GM12878 (cell line): ENCODE measurements around the gene ZNF730. TPM values are rescaled to one million over a fixed set of nuclear protein-coding genes. Genes with fewer than 3 reads are reported as not detected.
"Not testable (repeated sequence)": the region's sequence is repeated elsewhere in the genome, so short reads cannot be mapped to it uniquely, and the experiment has no call there.

ENCODE experiments used
- ATAC-seq: fragments of 200-7000 bp; cut with Tn5 transposase; 3 replicates; pipeline ENCODE4 v1.9.1; 2020; ENCODE audit warnings: mild to moderate bottlenecking, moderate library complexity
- BruUV-seq: library from RNA; stranded (reverse); fragments of 400-500 nt; replicated peaks from 2 replicates; lab custom pipeline; 2021; lab: Mats Ljungman, UMichigan
- CTCF ChIA-PET: fragments of 300-600 bp; sonication (Branson Sonifier 250); formaldehyde crosslinking; extraction: SDS; loops from one replicate; lab custom pipeline; 2021; ENCODE audit warnings: inconsistent platforms; lab: Yijun Ruan, JAX
- POLR2A ChIA-PET: fragments of 350-600 bp; formaldehyde crosslinking; extraction: SDS; loops from one replicate; lab custom pipeline; 2021; ENCODE audit warnings: inconsistent platforms; lab: Charles Lee
- RAD21 ChIA-PET: fragments of 300-600 bp; sonication (Branson Sonifier 250); formaldehyde crosslinking; loops from one replicate; lab custom pipeline; 2023; ENCODE audit warnings: antibody characterized with exemption; ENCODE audit not compliant: unreplicated experiment; lab: Charles Lee
- SMC1A ChIA-PET: fragments of 300-600 bp; sonication (Branson Sonifier 250); formaldehyde crosslinking; loops from one replicate; lab custom pipeline; 2023; ENCODE audit not compliant: unreplicated experiment, uncharacterized antibody; lab: Charles Lee
- DNase-seq: peaks from one replicate; pipeline ENCODE4 v3.0.0-alpha.2; 2011; ENCODE audit warnings: low read depth, low spot score
- FAIRE-seq: peaks from 3 replicates; lab custom pipeline; 2011; peaks lifted over from hg19 to GRCh38; lab: Jason Lieb, UNC
- H2AFZ ChIP-seq: 2 replicates; pipeline ENCODE4 v1.6.0; 2011; ENCODE audit warnings: low read depth, low read length, control low read depth; ENCODE audit not compliant: control insufficient read depth
- H3K27ac ChIP-seq: 2 replicates; pipeline ENCODE4 v1.5.1; 2011; ENCODE audit warnings: control low read depth; ENCODE audit not compliant: control insufficient read depth, insufficient read depth
- H3K27me3 ChIP-seq, 2 experiments: replicated peaks in 1 of 2; 2 replicates each; pipeline versions ENCODE4 v1.6.0 to v1.6.1; 2011; ENCODE audit warnings: low read length in 1 of 2; ENCODE audit not compliant: control insufficient read depth in 2 of 2, insufficient read depth in 2 of 2
- H3K36me3 ChIP-seq, 2 experiments: 2 replicates each; pipeline ENCODE4 v1.5.1; 2011; ENCODE audit warnings: low read length in 1 of 2; ENCODE audit not compliant: control insufficient read depth in 2 of 2, insufficient read depth in 2 of 2
- H3K4me1 ChIP-seq: 2 replicates; pipeline ENCODE4 v1.6.1; 2011; ENCODE audit warnings: mild to moderate bottlenecking, low read length, moderate library complexity, mixed read lengths; ENCODE audit not compliant: control insufficient read depth, insufficient read depth
- H3K4me2 ChIP-seq: 2 replicates; pipeline ENCODE4 v1.6.0; 2011; ENCODE audit warnings: control low read depth; ENCODE audit not compliant: control insufficient read depth, insufficient read depth
- H3K4me3 ChIP-seq: fragments of 200-600 bp; sonication (generic); 2 replicates; pipeline ENCODE4 v1.5.1; 2016
- H3K79me2 ChIP-seq: 2 replicates; pipeline ENCODE4 v1.6.0; 2011; ENCODE audit warnings: low read length; ENCODE audit not compliant: control insufficient read depth, insufficient read depth
- H3K9ac ChIP-seq: 2 replicates; pipeline ENCODE4 v1.8.0; 2011; ENCODE audit warnings: low read length, control low read depth, mixed read lengths; ENCODE audit not compliant: control insufficient read depth, insufficient read depth
- H3K9me3 ChIP-seq: replicated peaks from 3 replicates; pipeline ENCODE4 v1.5.1; 2011; ENCODE audit warnings: mild to moderate bottlenecking, low read length; ENCODE audit not compliant: control insufficient read depth, insufficient read depth
- H4K20me1 ChIP-seq: 2 replicates; pipeline ENCODE4 v1.6.0; 2011; ENCODE audit not compliant: control insufficient read depth, insufficient read depth
- CEBPB ChIP-seq, 2 experiments: fragments of 150-350 bp in 1 of 2; IDR thresholded peaks; 2 replicates each; pipeline ENCODE4 v1.6.1; 2012 to 2014; ENCODE audit warnings: low read depth in 2 of 2, low read length in 2 of 2, borderline replicate concordance in 1 of 2, inconsistent platforms in 1 of 2
- E2F4 ChIP-seq: IDR thresholded peaks from 2 replicates; pipeline ENCODE4 v1.6.1; 2012; ENCODE audit warnings: low read depth, low read length, improper control_type of control experiment
- EGR1 ChIP-seq, 2 experiments: IDR thresholded peaks; 1 replicate in 1 of 2; 2 replicates in 1 of 2; pipeline ENCODE4 v1.6.1; 2011 to 2012; ENCODE audit warnings: low read depth in 2 of 2, low read length in 2 of 2, borderline replicate concordance in 1 of 2, mild to moderate bottlenecking in 1 of 2, moderate library complexity in 1 of 2
- POU2F2 ChIP-seq: IDR thresholded peaks from 3 replicates; pipeline ENCODE4 v1.6.1; 2011; ENCODE audit warnings: low read depth, mild to moderate bottlenecking, low read length, borderline replicate concordance
- SKIL ChIP-seq: fragments of 450-650 bp; IDR thresholded peaks from 2 replicates; pipeline ENCODE4 v1.6.1; 2017; ENCODE audit warnings: mild to moderate bottlenecking, low read depth, inconsistent platforms; ENCODE audit not compliant: poor library complexity, severe bottlenecking
- ZBTB4 ChIP-seq: fragments of 450-650 bp; formaldehyde crosslinking; IDR thresholded peaks from 2 replicates; pipeline ENCODE4 v1.4.0; 2022; ENCODE audit warnings: mild to moderate bottlenecking, moderate library complexity
- WGBS: methylation state at CpG from one replicate; pipeline ENCODE4 v1.1.6; 2016; ENCODE audit warnings: low lambda C conversion rate; ENCODE audit not compliant: insufficient replicate concordance, insufficient coverage; ENCODE audit errors: missing lambda C conversion rate; 5-methylcytosine and 5-hydroxymethylcytosine counted together
- in situ Hi-C: fragments of 300-500 bp; cut with MboI; formaldehyde crosslinking; loops from 9 replicates; pipeline ENCODE4 v1.14.3; 2018; ENCODE audit warnings: mixed read lengths
- intact Hi-C: fragments of 100-400 bp; cut with micrococcal nuclease; formaldehyde crosslinking; loops from one replicate; pipeline ENCODE4 v1.14.2; 2022; ENCODE audit not compliant: unreplicated experiment
- polyA plus RNA-seq, 11 experiments: library from polyadenylated mRNA; depleted of rRNA in 4 of 11; unstranded in 6 of 11; stranded (reverse) in 5 of 11; fragments of >200 nt; fragmentation: Nextera tagmentation in 4 of 11; fragmentation: Illumina TruSeq in 1 of 11; extraction: Ambion mirVana in 4 of 11; extraction: Trizol in 1 of 11; gene quantifications; 1 replicate in 1 of 11; 2 replicates in 10 of 11; pipeline versions ENCODE4 v1.2.1 to v1.2.3, GENCODE V29; 2011 to 2016; ENCODE audit warnings: inconsistent platforms in 2 of 11, missing spikeins in 2 of 11, low read depth in 1 of 11
- total RNA-seq, 4 experiments: library from RNA; depleted of rRNA in 3 of 4; stranded (reverse); fragments of >200 nt in 3 of 4; fragmentation: Illumina TruSeq in 1 of 4; extraction: Trizol in 1 of 4; gene quantifications; 2 replicates each; pipeline versions ENCODE4 v1.2.1 to v1.2.3, GENCODE V29; 2013 to 2021

Gene ZNF730
- total and polyA plus RNA-seq, 10 of the 15 experiments (the other 5 are each of a cell fraction or from before 2014, with no cell fraction given) = 0.11 TPM; not detected in 9

- POLR2A ChIA-PET = no interaction called here
- in situ Hi-C loops (no loop called here), intact Hi-C loops (no loop called here)
- FAIRE-seq = no peak
- DNase-seq = no peak
- no peak for ATAC-seq
- H3K36me3 ChIP-seq = no peaks in the 10 kb centered on the region
- CTCF ChIA-PET = no interaction called here
- no peak overlapping the region for H2AFZ ChIP-seq
- no peaks in the 10 kb centered on the region for H3K27me3 ChIP-seq
- no TSS peak for BruUV-seq
- no peak overlapping the region for H3K9ac ChIP-seq
- H3K4me2 ChIP-seq = no peak overlapping the region
- no peaks in the 10 kb centered on the region; the same call in 2 of the 3 replicates for H3K9me3 ChIP-seq
- no peak for TF ChIP-seq EGR1 (IDR thresholded peaks at IDR 0.05; ENCODE audit: borderline replicate concordance in 1 of 2, low read depth in 2 of 2, low read length in 2 of 2)
- TF ChIP-seq E2F4 = no peak
- TF ChIP-seq ZBTB4 (CRISPR knock-in tag) = no peak
- no peak for TF ChIP-seq POU2F2
- no peak for TF ChIP-seq CEBPB (IDR thresholded peaks at IDR 0.05; ENCODE audit: borderline replicate concordance in 1 of 2, low read depth in 2 of 2, low read length in 2 of 2)
- TF ChIP-seq SKIL = no peak
- TF ChIP-seq, all 136 proteins: peak for 0
- ChIA-PET SMC1A (no interaction called here), RAD21 (no interaction called here)
- Histone ChIP-seq H3K4me3 (no peak overlapping the region), H3K4me1 (no peaks in the 10 kb centered on the region), H3K27ac (no peak overlapping the region), H4K20me1 (no peaks in the 10 kb centered on the region), H3K79me2 (no peaks in the 10 kb centered on the region)
- WGBS = 76% methylated on average over 3 of the region's 3 CpGs
Observed at GRCh38 chr19:23118400-23118799, 1.6 kb downstream of the ZNF730 start.

- H3K79me2 ChIP-seq, H4K20me1 ChIP-seq, H3K27ac ChIP-seq, intact Hi-C loops, RAD21 ChIA-PET, H3K4me3 ChIP-seq, H3K27me3 ChIP-seq, CTCF ChIA-PET, FAIRE-seq, BruUV-seq, POLR2A ChIA-PET, H3K9me3 ChIP-seq, H3K9ac ChIP-seq, ATAC-seq, SMC1A ChIA-PET, H3K4me1 ChIP-seq, DNase-seq, H2AFZ ChIP-seq, H3K4me2 ChIP-seq, H3K36me3 ChIP-seq, in situ Hi-C loops: not testable (repeated sequence)
- WGBS = 89% methylated on average over 1 of the region's 24 CpGs
Observed at GRCh38 chr19:23134211-23134610, 17.4 kb downstream of the ZNF730 start.
